ENCODE results near the gene INPP5F.

The INPP5F gene

GRCh38 chr10:119725828-119726675 lies at the start of gene INPP5F:
TSS of gene INPP5F (plus strand) at chr10:119726050. CDS start at chr10:119726263, 213 bp downstream.
- in situ Hi-C loops (cut with HindIII; ENCODE audit: low pct_ligation_motif_present, low pct_unique_long_range_greater_than_20kb, low sequenced_read_pairs) = no loop called here
- peak; percentile 98 for DNase-seq

GRCh38 chr10:119677126-119677525 lies 48.7 kb upstream of the INPP5F start:
- no peak for DNase-seq
- in situ Hi-C loops (cut with HindIII; ENCODE audit: low pct_ligation_motif_present, low pct_unique_long_range_greater_than_20kb, low sequenced_read_pairs) = no loop called here

- in situ Hi-C loops (cut with HindIII; ENCODE audit: low pct_ligation_motif_present, low pct_unique_long_range_greater_than_20kb, low sequenced_read_pairs) = no loop called here
- DNase-seq = no peak
Observed at GRCh38 chr10:119677904-119678755, 47.7 kb upstream of the INPP5F start.

GRCh38 chr10:119679480-119679829 lies 46.4 kb upstream of the INPP5F start:
- in situ Hi-C loops (cut with HindIII; ENCODE audit: low pct_ligation_motif_present, low pct_unique_long_range_greater_than_20kb, low sequenced_read_pairs) = no loop called here
- no peak for DNase-seq

- peak; percentile 44 for DNase-seq
- in situ Hi-C loops (cut with HindIII; ENCODE audit: low pct_ligation_motif_present, low pct_unique_long_range_greater_than_20kb, low sequenced_read_pairs) = no loop called here
Observed at GRCh38 chr10:119680050-119680449, 45.8 kb upstream of the INPP5F start.

GRCh38 chr10:119680650-119681081 lies 45.2 kb upstream of the INPP5F start:
- no peak for DNase-seq
- in situ Hi-C loops (cut with HindIII; ENCODE audit: low pct_ligation_motif_present, low pct_unique_long_range_greater_than_20kb, low sequenced_read_pairs) = no loop called here

- DNase-seq = peak; percentile 78
- in situ Hi-C loops (cut with HindIII; ENCODE audit: low pct_ligation_motif_present, low pct_unique_long_range_greater_than_20kb, low sequenced_read_pairs) = no loop called here
Observed at GRCh38 chr10:119686465-119687191, 39.2 kb upstream of the INPP5F start.

GRCh38 chr10:119687192-119688032 lies 38.4 kb upstream of the INPP5F start:
- in situ Hi-C loops (cut with HindIII; ENCODE audit: low pct_ligation_motif_present, low pct_unique_long_range_greater_than_20kb, low sequenced_read_pairs) = no loop called here
- no peak for DNase-seq

- in situ Hi-C loops (cut with HindIII; ENCODE audit: low pct_ligation_motif_present, low pct_unique_long_range_greater_than_20kb, low sequenced_read_pairs) = no loop called here
- no peak for DNase-seq
Observed at GRCh38 chr10:119688033-119688508, 37.8 kb upstream of the INPP5F start.

GRCh38 chr10:119689016-119689580 lies 36.8 kb upstream of the INPP5F start:
- DNase-seq = no peak
- in situ Hi-C loops (cut with HindIII; ENCODE audit: low pct_ligation_motif_present, low pct_unique_long_range_greater_than_20kb, low sequenced_read_pairs) = no loop called here

GRCh38 chr10:119691726-119692125 lies 34.1 kb upstream of the INPP5F start:
- in situ Hi-C loops (cut with HindIII; ENCODE audit: low pct_ligation_motif_present, low pct_unique_long_range_greater_than_20kb, low sequenced_read_pairs) = no loop called here
- DNase-seq = no peak

GRCh38 chr10:119693262-119693957 lies 32.4 kb upstream of the INPP5F start:
- in situ Hi-C loops (cut with HindIII; ENCODE audit: low pct_ligation_motif_present, low pct_unique_long_range_greater_than_20kb, low sequenced_read_pairs) = no loop called here
- DNase-seq = peak; percentile 24

- in situ Hi-C loops (cut with HindIII; ENCODE audit: low pct_ligation_motif_present, low pct_unique_long_range_greater_than_20kb, low sequenced_read_pairs) = no loop called here
- no peak for DNase-seq
Observed at GRCh38 chr10:119694608-119695007, 31.2 kb upstream of the INPP5F start.

GRCh38 chr10:119700321-119700954 lies 25.4 kb upstream of the INPP5F start:
- in situ Hi-C loops (cut with HindIII; ENCODE audit: low pct_ligation_motif_present, low pct_unique_long_range_greater_than_20kb, low sequenced_read_pairs) = no loop called here
- no peak for DNase-seq

GRCh38 chr10:119701861-119702260 lies 24.0 kb upstream of the INPP5F start:
- in situ Hi-C loops (cut with HindIII; ENCODE audit: low pct_ligation_motif_present, low pct_unique_long_range_greater_than_20kb, low sequenced_read_pairs) = no loop called here

GRCh38 chr10:119702583-119702982 lies 23.3 kb upstream of the INPP5F start:
- in situ Hi-C loops (cut with HindIII; ENCODE audit: low pct_ligation_motif_present, low pct_unique_long_range_greater_than_20kb, low sequenced_read_pairs) = no loop called here
- DNase-seq = no peak

More at GRCh38 chr10:119701861-119702260, 24.0 kb upstream of the INPP5F start:
- DNase-seq = no peak
